Activated T-helper 1 cell treated with anti-CD3 and anti-CD28 coated beads, Interleukin-2, amount 50 U/mL, for 16 hours (primary cell): ENCODE measurements around the gene FARS2.

Source experiments
- DNase-seq, 2 donors: peaks; one replicate each; pipeline ENCODE4 v3.0.0-alpha.2; 2020; ENCODE audit warnings: low read depth in 1 of 2, low spot score in 1 of 2

Gene FARS2

DNA sequence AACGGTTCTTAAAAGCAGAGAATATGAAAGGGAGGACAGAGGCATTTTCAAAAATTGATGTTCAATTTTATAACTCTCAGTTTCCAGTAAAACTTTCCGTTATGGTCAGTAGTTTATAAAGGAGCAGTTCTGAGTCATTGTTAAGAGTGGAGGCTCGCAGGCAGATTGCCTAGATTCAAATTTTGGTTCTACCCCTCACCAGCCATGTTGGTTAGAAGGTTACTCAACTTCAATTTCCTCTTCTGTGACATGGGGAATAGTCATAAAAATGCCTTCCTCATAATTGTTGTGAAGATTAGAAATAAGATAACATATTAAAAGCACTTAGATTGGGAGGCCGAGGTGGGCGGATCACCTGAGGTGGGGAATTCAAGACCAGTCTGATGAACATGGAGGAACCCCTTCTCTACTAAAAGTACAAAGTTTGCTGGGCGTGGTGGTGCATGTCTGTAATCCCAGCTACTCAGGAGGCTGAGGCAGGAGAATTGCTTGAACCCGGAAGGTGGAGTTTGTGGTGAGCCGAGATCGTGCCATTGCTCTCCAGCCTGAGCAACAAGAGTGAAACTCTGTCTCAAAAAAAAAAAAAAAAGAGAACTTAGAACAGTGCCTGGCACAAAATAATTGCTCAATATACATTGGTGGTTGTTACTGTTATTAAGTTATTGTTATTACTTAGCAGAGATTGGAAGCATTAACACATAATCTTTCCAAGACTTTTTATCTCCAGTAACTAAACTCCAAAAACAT, 396.5 kb downstream of the FARS2 start:
- no peak for DNase-seq

DNA sequence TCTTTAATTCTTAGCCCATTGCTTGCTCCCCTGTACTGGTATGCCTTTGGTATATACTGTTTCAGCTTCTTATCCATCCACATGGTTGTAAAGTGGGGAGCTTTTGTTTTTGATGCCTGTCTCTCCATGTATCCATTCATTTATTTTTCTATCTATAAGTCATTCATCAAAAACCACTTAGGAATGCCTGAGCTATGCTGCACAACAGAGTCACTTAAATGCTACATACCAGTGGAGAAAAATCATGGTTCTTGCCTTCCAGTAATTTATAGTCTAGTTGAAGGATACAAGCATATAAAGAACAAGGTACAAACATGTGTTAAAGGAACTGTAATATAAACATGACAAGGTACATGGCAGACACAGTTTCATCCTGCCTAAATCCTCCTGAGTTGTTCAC, 398.2 kb downstream of the FARS2 start:
- DNase-seq = no peak

DNA sequence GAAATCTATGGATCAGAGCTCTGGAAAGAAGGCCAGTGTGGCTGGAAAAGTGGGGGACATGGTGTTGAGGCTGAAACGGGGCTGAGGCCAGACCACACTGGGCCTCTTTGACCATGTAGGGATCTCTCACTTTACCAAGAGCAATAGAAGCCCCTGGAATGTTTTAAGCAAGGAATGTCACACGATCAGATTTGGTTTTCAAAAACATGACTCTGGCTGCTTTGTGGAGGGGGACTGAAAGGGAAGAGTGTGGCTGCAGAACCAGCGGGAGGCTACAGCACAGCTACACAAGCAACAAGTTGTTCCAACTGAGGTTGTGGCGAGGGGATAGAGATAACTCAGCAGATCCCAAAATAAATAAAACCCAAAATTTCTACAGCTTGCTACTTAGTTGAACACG, 399.5 kb downstream of the FARS2 start:
- no peak for DNase-seq

DNA sequence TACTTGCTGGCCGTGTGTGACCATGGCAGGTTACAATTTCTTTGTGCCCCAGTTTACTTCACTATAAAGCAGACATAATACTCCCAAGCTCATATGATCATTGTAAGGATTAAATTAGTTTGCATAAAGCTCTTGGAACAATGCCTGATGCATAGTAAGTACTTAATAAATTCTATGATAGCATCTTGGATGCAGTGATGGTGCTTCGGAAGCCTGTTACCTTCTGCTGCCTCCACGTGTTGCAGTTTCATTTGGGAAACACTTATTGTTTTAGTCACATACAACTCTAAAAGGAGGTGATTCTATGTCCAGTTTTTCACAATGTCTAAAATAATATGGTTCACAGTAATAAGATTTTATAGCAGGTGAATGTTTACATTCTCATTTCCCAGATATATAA, 401.5 kb downstream of the FARS2 start:
- no peak for DNase-seq

DNA sequence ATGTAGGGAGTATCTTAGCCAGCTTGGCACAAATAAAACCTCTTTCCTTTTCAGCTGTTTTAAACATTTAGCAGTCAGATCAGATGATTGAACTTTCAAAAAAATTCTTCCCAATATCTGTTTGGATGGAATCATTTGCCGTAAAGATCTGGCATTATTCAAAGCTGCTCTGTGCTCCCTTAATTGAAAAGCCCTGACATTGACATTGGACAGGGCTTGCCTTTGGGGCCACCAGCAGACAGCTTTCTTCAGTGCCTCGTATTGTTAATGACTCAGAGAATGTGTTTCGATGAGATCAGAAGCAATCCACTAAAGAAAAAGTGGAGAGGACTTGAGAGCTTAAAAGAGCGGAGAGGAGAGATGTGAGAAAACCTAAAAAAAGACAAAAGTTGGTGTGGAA, 401.9 kb downstream of the FARS2 start:
- no peak for DNase-seq

DNA sequence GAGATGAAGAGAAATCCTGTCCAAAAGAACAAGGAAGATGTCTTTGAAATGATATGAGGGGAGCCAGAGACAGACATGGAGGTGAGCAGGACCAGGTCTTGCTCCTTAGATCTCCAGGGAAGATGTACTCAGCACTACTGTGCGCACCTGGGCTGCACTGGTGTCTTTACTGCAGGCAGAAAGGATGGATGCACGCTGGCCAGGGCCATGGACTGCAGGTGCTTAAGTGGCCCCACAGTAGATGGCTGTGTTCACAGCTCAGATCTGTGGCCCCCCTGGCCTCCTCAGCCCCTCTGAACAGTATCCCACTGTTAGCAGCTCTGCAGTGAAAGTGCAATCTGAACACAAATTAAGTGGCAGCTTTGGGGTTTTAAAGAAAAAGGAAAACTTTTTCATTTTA, 402.4 kb downstream of the FARS2 start:
- no peak for DNase-seq

DNA sequence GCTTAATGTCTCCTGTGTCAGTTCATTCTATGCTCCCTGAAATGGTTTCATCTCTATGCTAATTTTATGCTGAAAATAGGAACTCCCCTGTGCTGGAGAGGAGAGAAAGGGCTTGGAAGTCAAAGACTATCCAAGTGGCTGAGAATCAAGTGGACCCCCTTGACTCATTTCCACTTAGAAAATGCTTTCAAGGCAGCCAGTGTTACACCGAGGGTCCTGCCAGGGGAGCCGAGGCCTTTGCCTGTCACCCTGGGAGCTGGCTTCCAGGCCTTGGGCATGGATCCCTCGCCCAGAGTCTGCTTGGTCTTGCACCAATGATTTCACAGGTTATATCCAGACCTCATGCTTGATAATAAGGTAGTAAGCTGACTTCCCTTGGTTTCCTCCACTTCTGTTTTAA, 402.8 kb downstream of the FARS2 start:
- no peak for DNase-seq

DNA sequence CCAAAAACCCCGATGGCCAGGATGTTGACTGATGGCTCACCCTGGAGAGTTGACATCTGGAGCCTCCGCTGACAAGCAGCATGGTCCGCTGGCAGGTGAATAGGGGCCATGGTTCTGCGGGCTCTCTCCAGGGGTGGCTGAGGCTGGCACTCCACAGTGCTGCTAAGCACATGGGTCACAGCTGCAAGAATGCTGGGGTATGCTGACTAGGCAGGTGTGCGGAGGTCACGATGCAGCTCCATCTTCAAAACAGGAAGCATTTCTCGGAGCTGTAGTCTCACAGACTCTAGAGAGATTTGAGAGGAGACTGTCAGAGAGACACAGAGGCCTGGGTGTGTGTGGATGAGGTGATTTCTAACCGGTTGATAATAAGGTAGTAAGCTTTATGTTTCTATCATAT, 403.9 kb downstream of the FARS2 start:
- DNase-seq = no peak

DNA sequence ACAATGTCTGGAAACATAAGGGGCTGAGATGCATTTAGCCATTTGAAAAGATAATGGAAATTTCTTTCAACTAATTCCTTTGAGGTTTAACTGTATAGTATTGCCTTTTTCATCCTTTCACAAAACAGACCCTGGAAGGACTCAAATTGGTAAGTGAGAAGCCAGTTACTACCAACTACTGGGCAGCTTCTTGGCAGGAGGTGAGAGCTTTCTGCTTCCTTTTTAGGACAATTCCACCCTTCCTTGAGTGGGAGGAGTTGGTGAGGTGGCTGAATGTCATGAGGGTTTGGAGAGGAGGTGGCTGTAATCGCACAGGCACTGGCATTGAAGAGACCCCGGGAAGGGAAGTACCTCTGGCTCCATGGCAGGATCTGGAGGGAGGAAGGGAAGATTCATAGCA, 404.4 kb downstream of the FARS2 start:
- no peak for DNase-seq

DNA sequence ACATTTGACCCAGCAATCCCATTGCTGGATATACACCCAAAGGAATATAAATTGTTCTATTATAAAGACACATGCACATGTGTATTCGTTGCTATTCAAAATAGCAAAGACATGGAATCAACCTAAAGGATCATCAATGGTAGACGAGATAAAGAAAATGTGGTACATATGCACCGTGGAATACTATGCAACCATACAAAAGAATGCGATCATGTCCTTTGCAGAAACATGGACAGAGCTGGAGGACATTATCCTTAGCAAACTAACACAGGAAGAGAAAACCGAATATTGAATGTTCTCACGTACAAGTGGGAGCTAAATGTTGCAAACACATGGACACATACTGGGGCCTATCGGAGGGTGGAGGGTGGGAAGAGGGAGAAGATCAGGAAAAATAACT, 405.4 kb downstream of the FARS2 start:
- DNase-seq = no peak

DNA sequence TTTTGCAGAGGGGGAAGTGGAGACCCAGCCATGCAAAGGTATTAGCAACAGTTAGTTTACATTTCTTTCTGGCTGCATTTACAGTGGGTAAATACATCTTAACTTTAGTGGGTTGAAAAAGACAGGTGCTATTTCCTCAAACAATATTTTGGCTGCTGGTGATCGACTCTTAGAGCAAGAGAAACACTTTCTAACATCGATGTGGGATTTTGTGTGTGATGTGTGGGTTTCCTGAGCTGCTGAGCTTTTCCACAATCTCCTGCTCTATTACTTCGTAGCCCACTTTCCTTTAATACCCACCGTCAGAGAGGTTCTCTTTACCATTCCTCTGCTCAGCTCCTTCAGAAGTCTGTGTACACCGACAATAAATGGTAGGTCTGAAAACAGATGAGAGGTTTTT, 406.4 kb downstream of the FARS2 start:
- DNase-seq = no peak

DNA sequence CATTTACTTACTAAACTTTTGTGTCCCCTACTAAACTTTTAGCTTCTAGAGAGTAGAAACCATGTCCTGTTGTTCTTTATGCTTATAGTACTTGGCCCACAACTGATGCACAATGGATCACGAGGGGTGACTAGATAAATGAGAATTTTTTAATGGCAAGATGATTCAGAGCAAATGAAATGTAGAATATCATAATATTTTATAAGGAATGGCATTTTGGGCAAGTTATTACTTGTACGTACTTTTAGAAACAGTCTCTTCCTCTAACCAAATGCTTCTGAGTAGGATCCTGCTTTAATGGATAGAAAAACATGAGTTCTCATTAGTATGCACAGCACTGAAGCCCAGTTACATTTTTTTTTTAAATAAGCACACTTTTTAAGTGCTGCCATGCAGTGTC, 409.1 kb downstream of the FARS2 start:
- DNase-seq = no peak

DNA sequence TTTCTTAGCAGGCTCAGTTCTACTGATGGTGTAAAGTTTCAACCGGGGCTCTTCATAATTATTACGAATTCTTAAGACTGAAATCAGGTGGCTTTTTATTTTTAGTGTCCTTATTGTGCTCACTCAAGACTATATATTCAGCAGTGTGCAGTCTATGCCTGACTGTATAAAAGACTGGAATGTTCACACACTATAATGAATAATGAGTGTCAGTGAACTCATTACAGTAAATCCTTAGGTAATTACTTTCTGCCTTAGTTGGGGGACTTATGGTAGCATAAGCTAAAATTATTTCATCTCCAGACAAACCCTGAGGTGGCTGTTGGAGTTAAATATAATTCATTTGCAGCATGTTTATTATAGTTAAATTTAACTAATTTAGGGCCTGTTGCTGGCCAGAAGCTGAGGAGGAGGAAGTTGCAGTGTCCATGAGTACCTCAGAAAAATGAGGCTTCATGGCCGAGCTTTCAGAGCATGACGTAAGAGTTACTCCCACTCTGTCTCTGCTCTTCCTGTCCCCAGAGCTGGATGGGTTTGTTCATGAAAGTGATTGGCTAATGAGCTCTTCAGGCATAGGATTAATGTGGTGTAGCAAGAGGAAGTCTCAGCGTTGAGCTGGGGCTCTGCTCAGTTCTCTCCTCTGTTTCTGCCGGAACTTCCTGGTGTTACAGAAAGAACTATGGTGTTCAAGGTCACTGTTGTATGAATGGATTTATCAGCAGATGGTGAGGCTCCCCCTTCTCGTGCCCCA, 409.7 kb downstream of the FARS2 start:
- DNase-seq = no peak

DNA sequence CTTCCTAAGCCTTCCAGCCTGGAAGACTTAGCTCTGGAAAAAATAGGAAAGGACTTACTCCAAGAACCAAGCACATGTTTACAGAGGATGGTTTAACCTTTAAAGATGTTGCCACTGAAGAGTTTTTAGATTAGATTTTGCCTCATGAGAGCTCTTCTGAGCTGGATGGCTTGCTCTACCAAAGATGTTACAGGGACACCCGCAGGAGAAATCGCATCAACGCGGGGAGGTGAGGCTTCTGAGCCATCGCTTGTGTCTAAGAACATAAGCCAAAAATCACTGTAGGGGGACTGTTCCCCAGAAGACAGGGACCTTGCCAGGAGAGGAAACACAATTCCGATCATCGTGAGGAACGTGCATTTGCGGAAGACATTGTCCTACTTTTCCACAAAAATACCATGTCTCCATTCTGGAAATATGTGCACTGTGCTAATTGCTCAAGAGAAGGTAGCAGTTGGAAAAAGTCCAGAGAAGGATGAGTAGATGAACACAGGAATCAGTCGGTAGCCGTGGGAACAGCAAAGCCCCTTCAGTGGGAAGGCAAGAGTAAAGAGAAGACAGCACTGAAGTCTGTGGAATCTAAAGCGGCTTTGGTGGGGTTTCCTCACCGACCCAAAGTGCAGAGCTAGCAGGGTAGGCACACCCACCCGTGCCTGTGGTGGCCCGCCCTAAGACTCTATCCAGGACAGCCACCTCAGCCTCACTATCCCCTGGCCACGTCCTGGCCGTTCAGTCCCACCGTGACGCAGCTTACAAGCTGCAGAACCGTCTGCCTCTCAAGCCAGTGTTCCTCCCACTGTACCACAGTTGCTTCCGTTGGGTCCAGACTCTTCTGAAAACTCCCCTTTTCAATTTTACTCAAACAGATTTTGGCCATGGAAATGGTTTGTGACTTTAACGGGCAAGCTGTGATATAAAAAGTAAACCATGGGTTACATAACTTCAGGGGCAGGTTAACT, 410.6 kb downstream of the FARS2 start:
- no peak for DNase-seq

DNA sequence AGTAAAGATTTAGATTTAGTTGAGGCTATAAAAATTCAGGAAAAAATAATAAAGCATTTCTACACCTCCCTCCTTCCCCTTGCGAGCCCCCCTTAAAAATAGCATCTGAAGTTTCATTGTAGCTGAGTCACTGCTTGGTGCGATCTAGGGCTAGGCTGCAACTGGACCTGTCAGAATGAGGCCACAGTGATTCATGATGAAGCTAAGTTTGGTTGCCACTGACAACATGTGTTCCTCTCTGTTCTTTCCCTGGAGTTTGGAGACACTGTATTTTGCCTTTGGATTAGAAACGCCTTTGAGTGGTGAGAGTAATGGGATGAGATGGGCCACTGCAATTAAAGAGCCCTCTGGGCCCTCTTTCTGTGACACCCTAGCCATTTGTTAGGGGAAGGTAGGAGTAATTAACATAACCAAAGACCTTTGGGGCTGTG, 411.3 kb downstream of the FARS2 start:
- no peak for DNase-seq

DNA sequence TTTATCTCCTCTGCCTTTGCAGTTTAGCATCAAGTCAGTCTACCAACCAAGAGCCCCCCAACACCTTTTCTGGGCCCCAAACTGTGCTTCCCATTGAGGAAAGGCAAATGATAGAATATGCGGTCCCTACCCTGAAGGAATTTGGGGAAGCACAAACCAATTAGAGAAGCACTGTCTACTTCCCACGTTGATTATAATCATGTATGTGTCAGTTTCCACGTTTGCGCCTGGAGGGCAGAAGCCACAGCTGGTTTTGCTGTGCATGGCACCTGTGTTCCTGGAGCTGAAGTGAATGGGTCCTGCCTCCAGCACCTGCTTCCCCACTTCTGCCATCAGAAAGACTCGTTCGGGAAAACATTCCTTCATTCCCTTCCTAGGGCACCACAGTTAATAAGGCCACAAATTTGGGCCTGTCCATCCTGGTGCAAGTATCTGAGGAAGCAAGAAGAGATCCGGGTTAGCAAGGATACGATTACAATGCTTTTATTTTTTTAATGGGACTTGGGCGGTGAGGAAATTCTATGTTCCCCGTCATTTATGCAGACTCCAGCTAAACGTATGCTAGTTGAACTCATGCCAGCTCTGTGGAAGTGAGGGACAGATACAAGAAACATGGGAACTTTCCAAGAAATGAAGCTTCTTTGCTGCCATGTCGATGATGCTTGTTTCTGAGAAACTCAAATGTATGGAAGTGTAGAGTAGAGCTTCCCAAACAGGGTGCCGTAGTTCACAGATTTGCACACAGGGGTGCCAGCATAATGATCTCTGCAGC, 411.9 kb downstream of the FARS2 start:
- no peak for DNase-seq

DNA sequence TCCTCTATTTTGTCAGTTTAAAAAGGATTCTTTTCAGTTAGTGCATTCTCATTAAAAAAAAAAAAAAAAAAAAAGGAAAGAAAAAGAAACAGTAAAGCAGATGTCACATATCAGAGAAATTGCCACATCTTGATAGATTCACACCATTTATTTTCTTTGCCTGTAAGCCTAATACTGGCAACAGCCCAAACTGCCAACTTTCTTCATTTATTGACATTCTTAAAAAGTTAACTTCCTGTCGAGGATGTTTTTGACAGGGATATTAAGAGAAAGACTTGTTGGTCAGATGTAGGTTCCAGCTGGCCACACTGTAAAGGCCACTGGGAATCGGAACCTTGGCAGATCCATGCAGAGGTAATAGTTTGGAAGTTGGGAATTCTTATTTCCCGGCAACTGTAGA, 412.8 kb downstream of the FARS2 start:
- no peak for DNase-seq

DNA sequence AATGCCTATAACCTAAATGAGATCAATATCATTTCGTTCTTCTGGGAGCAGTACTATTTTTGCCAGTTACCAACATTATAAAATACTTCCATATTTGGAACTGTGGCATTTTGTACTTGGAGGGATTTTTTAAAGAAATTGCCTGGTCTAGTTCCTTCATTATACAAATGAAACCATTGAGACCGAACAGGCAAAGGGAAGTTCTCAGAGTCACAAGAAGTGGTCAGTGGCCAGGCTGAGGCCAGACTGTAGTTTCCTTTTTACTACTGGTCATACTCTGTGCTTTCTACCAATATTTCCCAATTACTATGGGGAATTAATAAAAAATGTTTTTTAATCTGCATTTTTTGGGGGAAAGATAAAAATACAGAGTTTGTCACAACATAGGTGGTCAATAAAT, 413.4 kb downstream of the FARS2 start:
- no peak for DNase-seq

DNA sequence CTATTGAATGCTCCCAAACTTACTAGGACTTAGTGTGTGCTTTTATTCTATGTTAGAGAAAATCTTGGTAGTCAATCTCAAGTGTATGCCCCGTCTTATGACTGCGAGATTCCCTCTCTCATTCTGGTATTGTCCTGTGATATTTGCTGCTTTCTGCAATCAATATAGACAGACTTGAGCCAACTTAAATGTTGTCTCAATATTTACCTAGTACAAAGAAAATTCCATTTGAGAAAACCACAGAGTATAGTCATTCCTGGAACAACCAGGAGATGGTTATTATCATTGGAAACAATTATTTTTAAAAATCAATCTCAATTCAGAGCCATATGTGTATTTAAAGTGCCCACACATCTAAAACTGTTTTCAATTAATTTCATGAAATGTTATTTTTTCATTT, 415.4 kb downstream of the FARS2 start:
- no peak for DNase-seq

DNA sequence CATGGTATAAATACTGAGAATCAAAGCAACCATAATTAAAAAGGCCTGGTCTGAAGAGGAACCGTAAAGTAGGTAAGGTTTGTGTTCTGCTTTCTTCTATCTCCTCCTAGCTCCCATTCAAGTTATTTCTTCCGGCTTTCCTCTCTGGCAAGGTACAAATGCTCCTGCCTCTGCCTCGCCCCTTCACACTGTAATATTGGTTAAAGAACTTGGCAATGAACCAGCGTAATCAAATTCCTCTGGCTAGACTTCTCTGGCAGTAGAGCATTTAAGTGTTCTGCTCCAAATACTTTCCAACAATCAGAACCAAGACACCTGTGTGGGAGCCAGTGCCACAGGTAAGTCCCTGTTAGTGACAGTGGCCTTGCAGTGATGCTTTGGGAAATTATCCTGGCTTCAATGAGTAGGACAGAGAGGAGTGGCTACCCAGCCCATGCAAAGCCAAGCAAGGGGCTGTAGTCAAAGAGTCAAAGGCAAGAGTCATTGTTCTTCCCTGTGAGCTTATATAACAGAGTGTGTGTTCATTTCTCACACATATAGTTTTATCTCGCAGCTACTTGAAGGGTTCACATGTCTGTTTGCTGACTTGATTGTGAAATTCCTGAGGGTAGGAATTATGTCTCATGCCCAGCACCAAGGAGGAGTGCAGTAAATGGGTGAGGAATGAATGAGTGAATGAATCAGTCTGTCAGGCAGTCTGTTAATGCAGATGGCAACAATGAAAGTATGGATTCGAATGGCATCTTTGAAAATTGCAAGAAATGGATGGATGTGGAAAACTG, 416.1 kb downstream of the FARS2 start:
- DNase-seq = no peak
